AG09309 (cell line): Measurements from ENCODE around the gene CDH4.

Source experiments
- DNase-seq: peaks from one replicate; pipeline ENCODE4 v3.0.0-alpha.2; 2010; ENCODE audit warnings: low read depth
- H3K4me3 ChIP-seq: 2 replicates; pipeline ENCODE4 v1.5.1; 2011; ENCODE audit warnings: mild to moderate bottlenecking, low read depth, low read length, moderate library complexity; ENCODE audit not compliant: control insufficient read depth
- TF ChIP-seq, protein P1 (sequence below): IDR thresholded peaks from 2 replicates; pipeline ENCODE4 v1.5.1; 2011; ENCODE audit warnings: mild to moderate bottlenecking, low read depth, low read length, inconsistent platforms; ENCODE audit not compliant: insufficient read depth, control insufficient read depth; ENCODE audit errors: missing control alignments

CDH4 gene

DNA sequence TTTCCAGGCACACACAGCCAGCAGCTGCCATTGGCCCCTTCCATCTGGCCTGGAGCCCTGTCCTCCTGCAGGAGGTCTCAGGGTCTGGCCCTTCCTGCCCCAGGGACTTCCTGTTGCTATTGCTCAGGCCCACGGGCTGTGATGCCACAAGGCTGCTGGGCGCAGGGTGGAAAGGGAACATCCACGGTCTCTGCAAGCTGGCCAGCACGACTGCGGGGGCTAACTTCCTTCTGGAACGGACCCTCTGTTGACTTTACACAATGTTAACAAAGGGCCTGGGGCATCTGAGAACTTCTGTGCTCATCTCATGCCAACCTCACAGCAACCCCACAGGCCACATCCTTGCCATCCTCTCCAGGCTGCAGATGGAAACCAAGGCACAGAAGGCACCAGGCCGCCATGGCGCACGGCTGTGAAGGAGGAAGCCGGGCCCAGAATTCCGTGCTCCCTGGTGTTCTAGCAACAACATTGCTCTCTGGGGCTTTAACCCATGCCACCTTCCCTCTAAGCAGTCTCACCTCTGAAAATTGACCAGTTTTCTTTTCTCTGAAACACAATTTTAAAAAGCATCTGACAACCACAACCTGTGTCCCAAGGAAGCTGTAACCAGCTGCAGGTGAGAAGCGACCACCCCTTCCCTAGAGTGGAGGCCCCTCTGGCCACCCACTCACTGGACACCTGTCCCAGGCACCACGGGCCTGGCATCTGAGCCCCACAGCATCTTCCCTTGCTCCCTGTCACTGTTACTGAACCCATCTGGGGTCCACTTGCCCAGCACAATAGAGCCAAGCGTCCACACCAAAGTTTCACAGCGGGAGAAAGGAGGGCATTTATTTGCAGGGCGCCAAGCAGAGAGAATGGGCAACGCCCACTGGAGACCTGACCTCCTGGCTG, 261.3 kb downstream of the CDH4 start:
- H3K4me3 ChIP-seq: no peak overlapping the region
- TF ChIP-seq, protein P1, sequence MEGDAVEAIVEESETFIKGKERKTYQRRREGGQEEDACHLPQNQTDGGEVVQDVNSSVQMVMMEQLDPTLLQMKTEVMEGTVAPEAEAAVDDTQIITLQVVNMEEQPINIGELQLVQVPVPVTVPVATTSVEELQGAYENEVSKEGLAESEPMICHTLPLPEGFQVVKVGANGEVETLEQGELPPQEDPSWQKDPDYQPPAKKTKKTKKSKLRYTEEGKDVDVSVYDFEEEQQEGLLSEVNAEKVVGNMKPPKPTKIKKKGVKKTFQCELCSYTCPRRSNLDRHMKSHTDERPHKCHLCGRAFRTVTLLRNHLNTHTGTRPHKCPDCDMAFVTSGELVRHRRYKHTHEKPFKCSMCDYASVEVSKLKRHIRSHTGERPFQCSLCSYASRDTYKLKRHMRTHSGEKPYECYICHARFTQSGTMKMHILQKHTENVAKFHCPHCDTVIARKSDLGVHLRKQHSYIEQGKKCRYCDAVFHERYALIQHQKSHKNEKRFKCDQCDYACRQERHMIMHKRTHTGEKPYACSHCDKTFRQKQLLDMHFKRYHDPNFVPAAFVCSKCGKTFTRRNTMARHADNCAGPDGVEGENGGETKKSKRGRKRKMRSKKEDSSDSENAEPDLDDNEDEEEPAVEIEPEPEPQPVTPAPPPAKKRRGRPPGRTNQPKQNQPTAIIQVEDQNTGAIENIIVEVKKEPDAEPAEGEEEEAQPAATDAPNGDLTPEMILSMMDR: no peak
- DNase-seq: no peak

DNA sequence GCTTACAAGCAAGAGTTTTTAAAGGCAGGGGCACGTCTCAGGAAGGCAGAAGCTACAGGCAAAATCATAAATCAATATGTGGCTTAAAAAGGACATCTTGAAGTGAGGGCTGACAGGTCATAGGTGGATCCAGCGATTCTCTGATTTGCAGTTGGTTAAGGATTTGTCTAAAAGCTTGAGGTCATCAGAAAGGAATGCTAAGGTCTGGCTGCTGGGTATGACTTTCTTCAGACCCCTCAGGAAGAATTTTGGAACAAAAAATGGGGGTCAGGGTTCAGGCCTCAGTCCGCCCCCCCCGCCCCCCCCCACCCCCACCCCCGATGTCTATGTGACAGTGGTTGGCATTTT, 261.9 kb downstream of the CDH4 start:
- no peak overlapping the region for H3K4me3 ChIP-seq
- TF ChIP-seq, protein P1: no peak
- no peak for DNase-seq

DNA sequence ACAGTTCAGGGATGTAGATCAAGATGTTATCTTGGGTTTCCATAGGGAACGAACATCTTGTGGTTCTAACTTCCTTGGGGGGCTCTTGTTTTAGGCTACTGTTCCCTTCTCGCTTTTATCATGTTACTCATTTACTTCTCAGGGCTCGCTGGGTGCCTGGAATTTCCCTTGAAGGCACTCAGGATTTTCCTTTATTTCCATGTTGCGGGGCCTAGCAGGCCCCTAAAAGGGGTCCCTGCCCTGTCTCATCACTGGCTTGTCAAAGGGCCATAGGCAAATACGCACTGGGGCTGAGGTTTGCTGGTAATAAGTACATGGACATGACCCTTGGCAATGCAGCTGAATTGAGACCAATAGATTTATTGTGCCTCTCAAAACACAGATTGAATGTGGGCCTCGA, 262.3 kb downstream of the CDH4 start:
- no peak overlapping the region for H3K4me3 ChIP-seq
- DNase-seq: no peak
- TF ChIP-seq, protein P1: no peak

DNA sequence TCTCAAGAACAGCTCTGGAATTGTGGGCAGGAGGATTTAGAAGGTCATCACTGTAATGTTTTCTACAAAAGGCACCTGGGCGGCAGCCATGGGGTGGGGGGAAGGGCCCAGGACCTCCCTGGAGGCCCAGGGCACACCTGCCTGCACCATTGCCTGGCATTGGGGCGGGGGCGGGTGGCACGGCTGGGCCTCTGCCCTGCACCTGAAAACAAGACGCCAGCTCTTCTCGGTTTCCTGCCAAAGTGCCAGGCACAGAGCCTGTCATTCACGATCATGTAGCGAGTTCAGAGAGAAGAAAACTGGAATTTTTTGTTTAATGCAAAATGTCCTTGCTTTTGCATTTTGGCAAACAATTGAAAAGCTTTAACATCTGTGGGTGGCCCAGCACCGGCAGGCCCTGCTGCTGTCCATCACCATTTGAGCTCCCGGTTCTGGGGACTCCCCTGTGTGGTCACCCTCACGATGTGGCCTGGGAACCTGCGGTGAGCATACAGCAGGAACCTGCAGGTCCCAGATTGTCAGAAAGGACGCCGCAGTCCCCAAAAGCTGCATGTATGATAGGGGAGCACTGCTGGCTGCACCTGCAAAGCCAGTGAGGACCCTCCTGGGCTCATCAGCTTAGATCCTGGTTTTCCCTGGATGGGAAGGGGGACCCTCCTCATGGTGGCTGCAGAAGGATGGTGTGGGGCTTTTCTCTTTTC, 262.9 kb downstream of the CDH4 start:
- H3K4me3 ChIP-seq: no peak overlapping the region
- DNase-seq: no peak
- TF ChIP-seq, protein P1: no peak

DNA sequence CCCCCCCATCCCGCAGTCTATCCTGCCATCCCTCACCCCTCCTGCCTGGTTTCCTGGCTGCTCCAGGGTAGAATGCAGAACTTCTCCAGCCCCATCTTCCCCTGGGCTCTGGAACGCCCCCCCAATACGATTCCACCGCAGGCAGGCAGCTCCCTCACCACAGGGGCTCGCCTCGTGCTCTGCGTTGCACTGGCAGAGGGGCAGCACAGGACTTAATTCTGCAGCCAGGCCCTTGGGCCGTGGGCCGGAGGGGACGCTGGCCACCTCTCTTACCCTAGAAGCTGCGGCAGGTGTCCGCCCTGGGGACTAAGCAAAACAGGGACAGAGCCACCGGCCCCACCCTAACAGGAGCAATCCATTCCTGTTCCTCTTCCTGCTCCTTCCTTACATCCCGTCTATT, 263.9 kb downstream of the CDH4 start:
- no peak for DNase-seq
- H3K4me3 ChIP-seq: no peak overlapping the region
- TF ChIP-seq, protein P1: no peak

DNA sequence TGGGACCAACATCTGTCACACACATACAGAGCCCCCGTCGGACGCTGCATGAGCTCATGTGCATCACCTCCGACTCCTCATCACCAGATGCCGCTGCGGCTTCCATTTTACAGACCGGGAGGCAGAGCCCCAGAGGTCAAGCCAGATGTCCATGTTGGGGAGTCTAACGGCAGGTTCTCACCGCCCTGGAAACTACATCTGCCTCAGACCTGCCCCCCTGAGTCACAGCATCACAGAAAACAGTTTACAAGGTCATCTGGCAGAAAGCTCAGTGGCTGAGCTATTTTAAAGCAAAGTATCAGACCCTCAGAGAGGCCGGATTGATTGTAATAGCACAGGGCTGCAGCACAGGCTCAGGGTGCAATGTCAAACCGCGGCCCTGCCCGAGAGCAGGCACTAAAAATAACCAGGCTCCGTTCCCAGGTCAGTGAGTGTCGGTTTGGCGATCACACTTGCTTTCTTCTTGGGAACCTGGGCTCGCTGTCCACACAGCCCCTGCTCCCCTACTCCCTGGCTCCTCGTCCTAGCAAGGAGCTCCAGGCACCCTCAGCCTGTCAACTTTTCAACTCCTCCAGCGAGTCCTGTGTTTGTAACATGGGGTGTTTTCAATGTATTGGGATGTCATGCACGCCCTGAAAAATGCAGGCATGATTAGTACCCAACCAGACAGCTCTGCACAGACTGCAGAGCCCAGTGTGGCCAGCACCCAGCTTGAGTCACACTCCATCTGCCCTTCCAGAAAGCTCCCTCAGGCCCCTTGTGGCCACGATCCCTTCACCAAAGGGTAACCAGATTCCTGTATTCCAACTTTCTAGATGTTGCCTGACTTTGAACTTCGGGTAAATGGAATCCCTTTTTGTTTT, 264.5 kb downstream of the CDH4 start:
- H3K4me3 ChIP-seq: no peak overlapping the region
- TF ChIP-seq, protein P1: no peak
- no peak for DNase-seq
